ENCODE results near the gene FARP1. TPM values are rescaled to one million over a fixed set of nuclear protein-coding genes. Genes with fewer than 3 reads are reported as not detected.

FARP1 gene
- total RNA-seq, 1 experiment from 2014 or later, result 96.6 TPM

GRCh38 chr13:98157188-98157587 lies 14.3 kb downstream of the FARP1 start:
- peaks cover 8% of the 10 kb centered on the region; the same call in 1 of the 2 replicates for H3K36me3 Mint-ChIP-seq
- ChIA-PET POLR2A (no interaction called here), CTCF (no interaction called here)
- DNase-seq (ENCODE audit: low spot score) (no peak), ATAC-seq (peak; percentile 60)
- peaks cover 35% of the 10 kb centered on the region for H3K4me1 Mint-ChIP-seq
- TF ChIP-seq, protein P1, sequence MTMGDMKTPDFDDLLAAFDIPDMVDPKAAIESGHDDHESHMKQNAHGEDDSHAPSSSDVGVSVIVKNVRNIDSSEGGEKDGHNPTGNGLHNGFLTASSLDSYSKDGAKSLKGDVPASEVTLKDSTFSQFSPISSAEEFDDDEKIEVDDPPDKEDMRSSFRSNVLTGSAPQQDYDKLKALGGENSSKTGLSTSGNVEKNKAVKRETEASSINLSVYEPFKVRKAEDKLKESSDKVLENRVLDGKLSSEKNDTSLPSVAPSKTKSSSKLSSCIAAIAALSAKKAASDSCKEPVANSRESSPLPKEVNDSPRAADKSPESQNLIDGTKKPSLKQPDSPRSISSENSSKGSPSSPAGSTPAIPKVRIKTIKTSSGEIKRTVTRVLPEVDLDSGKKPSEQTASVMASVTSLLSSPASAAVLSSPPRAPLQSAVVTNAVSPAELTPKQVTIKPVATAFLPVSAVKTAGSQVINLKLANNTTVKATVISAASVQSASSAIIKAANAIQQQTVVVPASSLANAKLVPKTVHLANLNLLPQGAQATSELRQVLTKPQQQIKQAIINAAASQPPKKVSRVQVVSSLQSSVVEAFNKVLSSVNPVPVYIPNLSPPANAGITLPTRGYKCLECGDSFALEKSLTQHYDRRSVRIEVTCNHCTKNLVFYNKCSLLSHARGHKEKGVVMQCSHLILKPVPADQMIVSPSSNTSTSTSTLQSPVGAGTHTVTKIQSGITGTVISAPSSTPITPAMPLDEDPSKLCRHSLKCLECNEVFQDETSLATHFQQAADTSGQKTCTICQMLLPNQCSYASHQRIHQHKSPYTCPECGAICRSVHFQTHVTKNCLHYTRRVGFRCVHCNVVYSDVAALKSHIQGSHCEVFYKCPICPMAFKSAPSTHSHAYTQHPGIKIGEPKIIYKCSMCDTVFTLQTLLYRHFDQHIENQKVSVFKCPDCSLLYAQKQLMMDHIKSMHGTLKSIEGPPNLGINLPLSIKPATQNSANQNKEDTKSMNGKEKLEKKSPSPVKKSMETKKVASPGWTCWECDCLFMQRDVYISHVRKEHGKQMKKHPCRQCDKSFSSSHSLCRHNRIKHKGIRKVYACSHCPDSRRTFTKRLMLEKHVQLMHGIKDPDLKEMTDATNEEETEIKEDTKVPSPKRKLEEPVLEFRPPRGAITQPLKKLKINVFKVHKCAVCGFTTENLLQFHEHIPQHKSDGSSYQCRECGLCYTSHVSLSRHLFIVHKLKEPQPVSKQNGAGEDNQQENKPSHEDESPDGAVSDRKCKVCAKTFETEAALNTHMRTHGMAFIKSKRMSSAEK (CRISPR knock-in tag; IDR thresholded peaks at IDR 0.05; ENCODE audit: borderline replicate concordance), result no peak
- TF ChIP-seq KAT7 (CRISPR knock-in tag; IDR thresholded peaks at IDR 0.05; ENCODE audit: borderline replicate concordance), result no peak
- TF ChIP-seq TP53 (CRISPR knock-in tag; IDR thresholded peaks at IDR 0.05), result no peak
- TF ChIP-seq SOX15 (CRISPR knock-in tag; IDR thresholded peaks at IDR 0.05), result no peak
- TF ChIP-seq PRRX2 (CRISPR knock-in tag; IDR thresholded peaks at IDR 0.05), result no peak
- TF ChIP-seq FOXP1 (CRISPR knock-in tag; IDR thresholded peaks at IDR 0.05; ENCODE audit: borderline replicate concordance), result no peak
- no peak for TF ChIP-seq ZNF121 (CRISPR knock-in tag; IDR thresholded peaks at IDR 0.05)
- TF ChIP-seq, protein P2, sequence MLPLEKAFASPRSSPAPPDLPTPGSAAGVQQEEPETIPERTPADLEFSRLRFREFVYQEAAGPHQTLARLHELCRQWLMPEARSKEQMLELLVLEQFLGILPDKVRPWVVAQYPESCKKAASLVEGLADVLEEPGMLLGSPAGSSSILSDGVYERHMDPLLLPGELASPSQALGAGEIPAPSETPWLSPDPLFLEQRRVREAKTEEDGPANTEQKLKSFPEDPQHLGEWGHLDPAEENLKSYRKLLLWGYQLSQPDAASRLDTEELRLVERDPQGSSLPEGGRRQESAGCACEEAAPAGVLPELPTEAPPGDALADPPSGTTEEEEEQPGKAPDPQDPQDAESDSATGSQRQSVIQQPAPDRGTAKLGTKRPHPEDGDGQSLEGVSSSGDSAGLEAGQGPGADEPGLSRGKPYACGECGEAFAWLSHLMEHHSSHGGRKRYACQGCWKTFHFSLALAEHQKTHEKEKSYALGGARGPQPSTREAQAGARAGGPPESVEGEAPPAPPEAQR (CRISPR knock-in tag; IDR thresholded peaks at IDR 0.05), result no peak
- TF ChIP-seq, protein P3, sequence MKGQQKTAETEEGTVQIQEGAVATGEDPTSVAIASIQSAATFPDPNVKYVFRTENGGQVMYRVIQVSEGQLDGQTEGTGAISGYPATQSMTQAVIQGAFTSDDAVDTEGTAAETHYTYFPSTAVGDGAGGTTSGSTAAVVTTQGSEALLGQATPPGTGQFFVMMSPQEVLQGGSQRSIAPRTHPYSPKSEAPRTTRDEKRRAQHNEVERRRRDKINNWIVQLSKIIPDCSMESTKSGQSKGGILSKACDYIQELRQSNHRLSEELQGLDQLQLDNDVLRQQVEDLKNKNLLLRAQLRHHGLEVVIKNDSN (CRISPR knock-in tag; IDR thresholded peaks at IDR 0.05), result no peak
- no peak for TF ChIP-seq MXD4 (CRISPR knock-in tag; IDR thresholded peaks at IDR 0.05; ENCODE audit: borderline replicate concordance)
- TF ChIP-seq, protein P4, sequence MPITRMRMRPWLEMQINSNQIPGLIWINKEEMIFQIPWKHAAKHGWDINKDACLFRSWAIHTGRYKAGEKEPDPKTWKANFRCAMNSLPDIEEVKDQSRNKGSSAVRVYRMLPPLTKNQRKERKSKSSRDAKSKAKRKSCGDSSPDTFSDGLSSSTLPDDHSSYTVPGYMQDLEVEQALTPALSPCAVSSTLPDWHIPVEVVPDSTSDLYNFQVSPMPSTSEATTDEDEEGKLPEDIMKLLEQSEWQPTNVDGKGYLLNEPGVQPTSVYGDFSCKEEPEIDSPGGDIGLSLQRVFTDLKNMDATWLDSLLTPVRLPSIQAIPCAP (CRISPR knock-in tag; IDR thresholded peaks at IDR 0.05), result no peak
- no peak for TF ChIP-seq OVOL2 (CRISPR knock-in tag; IDR thresholded peaks at IDR 0.05; ENCODE audit: borderline replicate concordance)
- no peak for TF ChIP-seq TEAD1 (CRISPR knock-in tag; IDR thresholded peaks at IDR 0.05)
- TF ChIP-seq TCF7 (CRISPR knock-in tag; IDR thresholded peaks at IDR 0.05; ENCODE audit: low read depth), result no peak
- TF ChIP-seq JUN (CRISPR knock-in tag; IDR thresholded peaks at IDR 0.05), result no peak
- TF ChIP-seq CBFB (CRISPR knock-in tag; IDR thresholded peaks at IDR 0.05; ENCODE audit: low read depth), result no peak
- H3K27me3 Mint-ChIP-seq (ENCODE audit: low read depth), result no peaks in the 10 kb centered on the region
- peak overlapping the region; percentile 59 for H3K27ac Mint-ChIP-seq
- no peak overlapping the region for H3K4me3 Mint-ChIP-seq
- H3K9me3 Mint-ChIP-seq, result no peaks in the 10 kb centered on the region

DNA sequence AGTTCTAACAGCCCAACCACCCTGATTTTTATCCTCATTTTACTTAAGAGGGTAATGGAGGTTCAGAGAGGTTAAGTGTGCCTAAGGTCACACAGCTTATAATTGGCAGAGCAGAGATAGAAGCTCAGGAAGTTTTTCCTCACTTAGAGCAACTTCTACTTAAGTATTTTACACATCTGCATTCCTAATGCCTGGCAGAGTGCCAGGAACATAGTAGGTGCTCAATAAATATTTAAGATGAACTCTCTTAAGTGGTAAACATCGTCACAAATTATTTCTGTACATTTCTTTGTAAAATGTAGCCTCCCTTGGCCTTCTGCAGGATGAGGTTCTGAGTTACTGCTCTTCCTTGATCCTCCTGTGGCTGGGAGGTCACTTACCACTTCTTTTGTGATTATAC lies 14.7 kb downstream of the FARP1 start:
- H3K27ac Mint-ChIP-seq, result peak overlapping the region; percentile 59
- POLR2A ChIA-PET, result no interaction called here
- TF ChIP-seq ZBTB43 (CRISPR knock-in tag; IDR thresholded peaks at IDR 0.05) (no peak), TP53 (CRISPR knock-in tag; IDR thresholded peaks at IDR 0.05) (no peak), ZNF396 (CRISPR knock-in tag; IDR thresholded peaks at IDR 0.05; ENCODE audit: borderline replicate concordance) (no peak)
- TF ChIP-seq, protein P5, sequence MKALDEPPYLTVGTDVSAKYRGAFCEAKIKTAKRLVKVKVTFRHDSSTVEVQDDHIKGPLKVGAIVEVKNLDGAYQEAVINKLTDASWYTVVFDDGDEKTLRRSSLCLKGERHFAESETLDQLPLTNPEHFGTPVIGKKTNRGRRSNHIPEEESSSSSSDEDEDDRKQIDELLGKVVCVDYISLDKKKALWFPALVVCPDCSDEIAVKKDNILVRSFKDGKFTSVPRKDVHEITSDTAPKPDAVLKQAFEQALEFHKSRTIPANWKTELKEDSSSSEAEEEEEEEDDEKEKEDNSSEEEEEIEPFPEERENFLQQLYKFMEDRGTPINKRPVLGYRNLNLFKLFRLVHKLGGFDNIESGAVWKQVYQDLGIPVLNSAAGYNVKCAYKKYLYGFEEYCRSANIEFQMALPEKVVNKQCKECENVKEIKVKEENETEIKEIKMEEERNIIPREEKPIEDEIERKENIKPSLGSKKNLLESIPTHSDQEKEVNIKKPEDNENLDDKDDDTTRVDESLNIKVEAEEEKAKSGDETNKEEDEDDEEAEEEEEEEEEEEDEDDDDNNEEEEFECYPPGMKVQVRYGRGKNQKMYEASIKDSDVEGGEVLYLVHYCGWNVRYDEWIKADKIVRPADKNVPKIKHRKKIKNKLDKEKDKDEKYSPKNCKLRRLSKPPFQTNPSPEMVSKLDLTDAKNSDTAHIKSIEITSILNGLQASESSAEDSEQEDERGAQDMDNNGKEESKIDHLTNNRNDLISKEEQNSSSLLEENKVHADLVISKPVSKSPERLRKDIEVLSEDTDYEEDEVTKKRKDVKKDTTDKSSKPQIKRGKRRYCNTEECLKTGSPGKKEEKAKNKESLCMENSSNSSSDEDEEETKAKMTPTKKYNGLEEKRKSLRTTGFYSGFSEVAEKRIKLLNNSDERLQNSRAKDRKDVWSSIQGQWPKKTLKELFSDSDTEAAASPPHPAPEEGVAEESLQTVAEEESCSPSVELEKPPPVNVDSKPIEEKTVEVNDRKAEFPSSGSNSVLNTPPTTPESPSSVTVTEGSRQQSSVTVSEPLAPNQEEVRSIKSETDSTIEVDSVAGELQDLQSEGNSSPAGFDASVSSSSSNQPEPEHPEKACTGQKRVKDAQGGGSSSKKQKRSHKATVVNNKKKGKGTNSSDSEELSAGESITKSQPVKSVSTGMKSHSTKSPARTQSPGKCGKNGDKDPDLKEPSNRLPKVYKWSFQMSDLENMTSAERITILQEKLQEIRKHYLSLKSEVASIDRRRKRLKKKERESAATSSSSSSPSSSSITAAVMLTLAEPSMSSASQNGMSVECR (CRISPR knock-in tag; IDR thresholded peaks at IDR 0.05; ENCODE audit: borderline replicate concordance), result no peak
- TF ChIP-seq, protein P6, sequence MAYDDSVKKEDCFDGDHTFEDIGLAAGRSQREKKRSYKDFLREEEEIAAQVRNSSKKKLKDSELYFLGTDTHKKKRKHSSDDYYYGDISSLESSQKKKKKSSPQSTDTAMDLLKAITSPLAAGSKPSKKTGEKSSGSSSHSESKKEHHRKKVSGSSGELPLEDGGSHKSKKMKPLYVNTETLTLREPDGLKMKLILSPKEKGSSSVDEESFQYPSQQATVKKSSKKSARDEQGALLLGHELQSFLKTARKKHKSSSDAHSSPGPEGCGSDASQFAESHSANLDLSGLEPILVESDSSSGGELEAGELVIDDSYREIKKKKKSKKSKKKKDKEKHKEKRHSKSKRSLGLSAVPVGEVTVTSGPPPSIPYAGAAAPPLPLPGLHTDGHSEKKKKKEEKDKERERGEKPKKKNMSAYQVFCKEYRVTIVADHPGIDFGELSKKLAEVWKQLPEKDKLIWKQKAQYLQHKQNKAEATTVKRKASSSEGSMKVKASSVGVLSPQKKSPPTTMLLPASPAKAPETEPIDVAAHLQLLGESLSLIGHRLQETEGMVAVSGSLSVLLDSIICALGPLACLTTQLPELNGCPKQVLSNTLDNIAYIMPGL (CRISPR knock-in tag; IDR thresholded peaks at IDR 0.05), result no peak

More for the DNA sequence above, 14.7 kb downstream of the FARP1 start:
- no peaks in the 10 kb centered on the region for H3K27me3 Mint-ChIP-seq (ENCODE audit: low read depth)
- H3K9me3 Mint-ChIP-seq, result no peaks in the 10 kb centered on the region
- no peak overlapping the region for H3K4me3 Mint-ChIP-seq
- peaks cover 35% of the 10 kb centered on the region for H3K4me1 Mint-ChIP-seq
- DNase-seq (ENCODE audit: low spot score) (no peak), ATAC-seq (no peak)
- CTCF ChIA-PET, result no interaction called here
- H3K36me3 Mint-ChIP-seq, result peaks cover 8% of the 10 kb centered on the region; the same call in 1 of the 2 replicates

All from WTC11 (cell line).